HepG2 (cell line): ENCODE measurements around the gene HPDL.

Source experiments
- ELF1 ChIP-seq: sonication (generic); formaldehyde crosslinking; IDR thresholded peaks from 2 replicates; pipeline ENCODE4 v1.4.0; 2020; ENCODE audit warnings: missing genetic modification reagents
- ELF3 ChIP-seq: IDR thresholded peaks from 2 replicates; pipeline ENCODE4 v1.6.1; 2016; ENCODE audit warnings: missing genetic modification reagents, missing compliant biosample characterization
- EP300 ChIP-seq, 3 experiments: sonication (generic) in 1 of 3; formaldehyde crosslinking in 1 of 3; IDR thresholded peaks; 2 replicates each; pipeline versions ENCODE4 v1.5.1 to v1.6.1; 2011 to 2020; ENCODE audit warnings: low read depth in 2 of 3, low read length in 2 of 3, borderline replicate concordance in 1 of 3, improper control_type of control experiment in 1 of 3, mild to moderate bottlenecking in 1 of 3, missing genetic modification reagents in 1 of 3, moderate library complexity in 1 of 3
- ERF ChIP-seq: IDR thresholded peaks from 2 replicates; pipeline ENCODE4 v1.6.1; 2018; ENCODE audit warnings: missing biosample characterization, missing genetic modification reagents
- JARID2 ChIP-seq: sonication (generic); formaldehyde crosslinking; IDR thresholded peaks from 2 replicates; pipeline ENCODE4 v1.8.1; 2023; ENCODE audit warnings: missing genetic modification reagents, inconsistent platforms; ENCODE audit not compliant: insufficient replicate concordance
- MXI1 ChIP-seq: IDR thresholded peaks from 3 replicates; pipeline ENCODE4 v1.6.1; 2012; ENCODE audit warnings: low read depth, low read length, inconsistent platforms, borderline replicate concordance
- NCOA1 ChIP-seq: sonication (generic); formaldehyde crosslinking; IDR thresholded peaks from 2 replicates; pipeline ENCODE4 v1.9.0; 2021; ENCODE audit warnings: missing genetic modification reagents
- NR1H2 ChIP-seq: sonication (generic); formaldehyde crosslinking; IDR thresholded peaks from 2 replicates; pipeline ENCODE4 v1.8.1; 2022; ENCODE audit warnings: low read depth, missing genetic modification reagents, borderline replicate concordance
- POLR2A ChIP-seq, 2 experiments: IDR thresholded peaks; 2 replicates each; pipeline ENCODE4 v1.6.1; 2011; ENCODE audit warnings: low read depth in 2 of 2, low read length in 2 of 2, mild to moderate bottlenecking in 1 of 2, moderate library complexity in 1 of 2; ENCODE audit not compliant: insufficient read depth in 1 of 2
- SIN3B ChIP-seq: fragments of 150-350 bp; IDR thresholded peaks from 2 replicates; pipeline ENCODE4 v1.6.1; 2014; ENCODE audit warnings: low read length
- TF ChIP-seq, protein P1 (sequence below): sonication (generic); formaldehyde crosslinking; IDR thresholded peaks from 2 replicates; pipeline ENCODE4 v1.5.0; 2020; ENCODE audit warnings: mild to moderate bottlenecking, missing genetic modification reagents
- TF ChIP-seq, protein P2 (sequence below): sonication (generic); formaldehyde crosslinking; IDR thresholded peaks from 2 replicates; pipeline ENCODE4 v1.5.0; 2020; ENCODE audit warnings: mild to moderate bottlenecking, missing genetic modification reagents, moderate library complexity

DNA sequence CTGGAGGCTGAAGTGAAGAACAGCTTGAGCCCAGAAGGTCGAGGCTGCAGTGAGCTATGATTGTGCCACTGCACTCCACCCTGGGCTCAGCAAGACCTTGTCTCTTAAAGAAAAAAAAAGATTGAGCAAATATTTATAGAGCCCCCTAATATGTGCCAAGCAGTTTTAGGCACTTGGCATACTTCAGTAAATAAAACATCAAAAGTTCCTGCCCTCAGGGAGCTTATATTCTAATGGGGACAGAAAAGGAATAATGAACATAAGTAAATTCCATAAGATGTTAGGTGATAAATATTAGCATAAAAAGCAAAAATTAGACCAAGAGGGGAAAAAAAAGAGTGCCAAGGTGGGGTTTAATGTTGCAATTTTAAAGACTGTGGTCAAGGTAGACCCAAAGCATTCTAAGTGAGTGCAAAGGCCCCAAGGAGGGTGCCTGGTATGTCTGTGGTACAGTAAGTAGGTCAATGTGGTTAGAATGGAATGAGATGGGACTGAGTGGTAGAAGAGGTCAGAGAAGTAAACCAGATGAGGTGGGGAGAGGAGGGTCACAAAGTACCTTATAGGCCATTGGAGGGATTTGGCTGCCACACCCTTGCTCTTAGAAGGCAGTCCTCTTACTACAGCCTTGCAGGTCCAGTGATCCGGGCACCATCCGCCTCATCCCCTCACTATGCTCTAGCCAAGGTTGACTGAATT lies 11.1 kb downstream of the HPDL start:
- no peak for TF ChIP-seq ELF1
- TF ChIP-seq SIN3B: no peak
- TF ChIP-seq ERF: no peak
- TF ChIP-seq, protein P1, sequence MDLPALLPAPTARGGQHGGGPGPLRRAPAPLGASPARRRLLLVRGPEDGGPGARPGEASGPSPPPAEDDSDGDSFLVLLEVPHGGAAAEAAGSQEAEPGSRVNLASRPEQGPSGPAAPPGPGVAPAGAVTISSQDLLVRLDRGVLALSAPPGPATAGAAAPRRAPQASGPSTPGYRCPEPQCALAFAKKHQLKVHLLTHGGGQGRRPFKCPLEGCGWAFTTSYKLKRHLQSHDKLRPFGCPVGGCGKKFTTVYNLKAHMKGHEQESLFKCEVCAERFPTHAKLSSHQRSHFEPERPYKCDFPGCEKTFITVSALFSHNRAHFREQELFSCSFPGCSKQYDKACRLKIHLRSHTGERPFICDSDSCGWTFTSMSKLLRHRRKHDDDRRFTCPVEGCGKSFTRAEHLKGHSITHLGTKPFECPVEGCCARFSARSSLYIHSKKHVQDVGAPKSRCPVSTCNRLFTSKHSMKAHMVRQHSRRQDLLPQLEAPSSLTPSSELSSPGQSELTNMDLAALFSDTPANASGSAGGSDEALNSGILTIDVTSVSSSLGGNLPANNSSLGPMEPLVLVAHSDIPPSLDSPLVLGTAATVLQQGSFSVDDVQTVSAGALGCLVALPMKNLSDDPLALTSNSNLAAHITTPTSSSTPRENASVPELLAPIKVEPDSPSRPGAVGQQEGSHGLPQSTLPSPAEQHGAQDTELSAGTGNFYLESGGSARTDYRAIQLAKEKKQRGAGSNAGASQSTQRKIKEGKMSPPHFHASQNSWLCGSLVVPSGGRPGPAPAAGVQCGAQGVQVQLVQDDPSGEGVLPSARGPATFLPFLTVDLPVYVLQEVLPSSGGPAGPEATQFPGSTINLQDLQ (CRISPR knock-in tag): no peak
- no peak; a peak in 1 of 4 replicates for TF ChIP-seq POLR2A (IDR thresholded peaks at IDR 0.05; ENCODE audit: insufficient read depth in 1 of 2, low read depth in 2 of 2, low read length in 2 of 2)
- TF ChIP-seq, protein P2, sequence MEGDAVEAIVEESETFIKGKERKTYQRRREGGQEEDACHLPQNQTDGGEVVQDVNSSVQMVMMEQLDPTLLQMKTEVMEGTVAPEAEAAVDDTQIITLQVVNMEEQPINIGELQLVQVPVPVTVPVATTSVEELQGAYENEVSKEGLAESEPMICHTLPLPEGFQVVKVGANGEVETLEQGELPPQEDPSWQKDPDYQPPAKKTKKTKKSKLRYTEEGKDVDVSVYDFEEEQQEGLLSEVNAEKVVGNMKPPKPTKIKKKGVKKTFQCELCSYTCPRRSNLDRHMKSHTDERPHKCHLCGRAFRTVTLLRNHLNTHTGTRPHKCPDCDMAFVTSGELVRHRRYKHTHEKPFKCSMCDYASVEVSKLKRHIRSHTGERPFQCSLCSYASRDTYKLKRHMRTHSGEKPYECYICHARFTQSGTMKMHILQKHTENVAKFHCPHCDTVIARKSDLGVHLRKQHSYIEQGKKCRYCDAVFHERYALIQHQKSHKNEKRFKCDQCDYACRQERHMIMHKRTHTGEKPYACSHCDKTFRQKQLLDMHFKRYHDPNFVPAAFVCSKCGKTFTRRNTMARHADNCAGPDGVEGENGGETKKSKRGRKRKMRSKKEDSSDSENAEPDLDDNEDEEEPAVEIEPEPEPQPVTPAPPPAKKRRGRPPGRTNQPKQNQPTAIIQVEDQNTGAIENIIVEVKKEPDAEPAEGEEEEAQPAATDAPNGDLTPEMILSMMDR (CRISPR knock-in tag): no peak
- TF ChIP-seq MXI1: no peak
- TF ChIP-seq JARID2 (CRISPR knock-in tag): no peak
- TF ChIP-seq ELF3 (CRISPR knock-in tag): no peak
- TF ChIP-seq EP300 (IDR thresholded peaks at IDR 0.05; ENCODE audit: low read depth in 2 of 2, low read length in 2 of 2): no peak
- no peak for TF ChIP-seq EP300 (CRISPR knock-in tag; IDR thresholded peaks at IDR 0.05; ENCODE audit: borderline replicate concordance)
- TF ChIP-seq NCOA1 (CRISPR knock-in tag): no peak
- no peak for TF ChIP-seq NR1H2 (CRISPR knock-in tag)
